ENCODE data around the gene TEC.

Gene TEC

GRCh38 chr4:48212165-48212564 is 57.5 kb downstream of the TEC start:
- TF ChIP-seq CTCF (conservative IDR thresholded peaks at IDR 0.05; ENCODE audit: low read depth): no peak
- POLR2A ChIA-PET (ENCODE audit: low non-redundant PET): no interaction called here
- H3K27ac ChIP-seq: no peak overlapping the region
- CTCF ChIA-PET: no interaction called here
- no peak for DNase-seq (ENCODE audit: low spot score)

GRCh38 chr4:48210966-48211328 is 58.7 kb downstream of the TEC start:
- no peak for TF ChIP-seq CTCF (conservative IDR thresholded peaks at IDR 0.05; ENCODE audit: low read depth)
- no peak overlapping the region for H3K27ac ChIP-seq
- no peak for DNase-seq (ENCODE audit: low spot score)
- ChIA-PET CTCF (no interaction called here), POLR2A (ENCODE audit: low non-redundant PET) (no interaction called here)

- POLR2A ChIA-PET (ENCODE audit: low non-redundant PET): no interaction called here
- CTCF ChIA-PET: interaction anchor here (0.6 kb wide), 1 partner anchor 535 kb away, joined by 3 read pairs; no protein-coding TSS in a partner anchor
- H3K27ac ChIP-seq: no peak overlapping the region
- no peak for TF ChIP-seq CTCF (conservative IDR thresholded peaks at IDR 0.05; ENCODE audit: low read depth)
- DNase-seq (ENCODE audit: low spot score): no peak
Measured at GRCh38 chr4:48205626-48206025, 64.0 kb downstream of the TEC start.

- TF ChIP-seq CTCF (conservative IDR thresholded peaks at IDR 0.05; ENCODE audit: low read depth): no peak
- DNase-seq (ENCODE audit: low spot score): no peak
- H3K27ac ChIP-seq: no peak overlapping the region
- CTCF ChIA-PET: interaction anchor here (0.6 kb wide), 1 partner anchor 535 kb away, joined by 3 read pairs; no protein-coding TSS in a partner anchor
- POLR2A ChIA-PET (ENCODE audit: low non-redundant PET): no interaction called here
Measured at GRCh38 chr4:48205107-48205506, 64.5 kb downstream of the TEC start.

GRCh38 chr4:48203819-48204218 is 65.8 kb downstream of the TEC start:
- no peak for DNase-seq (ENCODE audit: low spot score)
- POLR2A ChIA-PET (ENCODE audit: low non-redundant PET): no interaction called here
- H3K27ac ChIP-seq: no peak overlapping the region
- CTCF ChIA-PET: no interaction called here
- no peak for TF ChIP-seq CTCF (conservative IDR thresholded peaks at IDR 0.05; ENCODE audit: low read depth)

- DNase-seq (ENCODE audit: low spot score): no peak
- ChIA-PET CTCF (interaction anchor here (0.6 kb wide), 1 partner anchor 345 kb away, joined by 3 read pairs; no protein-coding TSS in a partner anchor), POLR2A (ENCODE audit: low non-redundant PET) (no interaction called here)
- no peak for TF ChIP-seq CTCF (conservative IDR thresholded peaks at IDR 0.05; ENCODE audit: low read depth)
- H3K27ac ChIP-seq: no peak overlapping the region
Measured at GRCh38 chr4:48197643-48198237, 71.9 kb downstream of the TEC start.

All from RWPE1 (cell line).